SK-N-SH treated with all-trans-retinoic acid at 6 μM for 48 hours (cell line): ENCODE results near the gene AMACR.

Experiments
- ATAC-seq: fragments of 200-7000 bp; cut with Tn5 transposase; 3 replicates; pipeline ENCODE4 v1.9.1; 2020; ENCODE audit warnings: mild to moderate bottlenecking, moderate library complexity
- ARNTL ChIP-seq: fragments of 450-650 bp; formaldehyde crosslinking; IDR thresholded peaks from 2 replicates; pipeline ENCODE4 v1.5.0; 2020; ENCODE audit warnings: low read depth, mild to moderate bottlenecking, moderate library complexity, borderline replicate concordance
- BACH2 ChIP-seq: fragments of 250-450 bp; sonication (Bioruptor Pico); IDR thresholded peaks from 2 replicates; pipeline ENCODE4 v1.9.0; 2021; ENCODE audit warnings: mild to moderate bottlenecking, borderline replicate concordance
- CREB5 ChIP-seq: fragments of 250-450 bp; sonication (Bioruptor Pico); IDR thresholded peaks from 2 replicates; pipeline ENCODE4 v1.5.1; 2020; ENCODE audit warnings: low read depth, mild to moderate bottlenecking, moderate library complexity
- GLIS3 ChIP-seq: fragments of 250-450 bp; sonication (Bioruptor Pico); IDR thresholded peaks from 2 replicates; pipeline ENCODE4 v1.5.0; 2020; ENCODE audit warnings: mild to moderate bottlenecking, moderate library complexity
- ISL1 ChIP-seq: fragments of 250-450 bp; sonication (Bioruptor Pico); IDR thresholded peaks from 2 replicates; pipeline ENCODE4 v2.1.2; 2022; ENCODE audit warnings: mild to moderate bottlenecking, moderate library complexity
- OSR1 ChIP-seq: fragments of 250-450 bp; sonication (Bioruptor Pico); IDR thresholded peaks from 2 replicates; pipeline ENCODE4 v1.8.0; 2022; ENCODE audit warnings: moderate library complexity, mild to moderate bottlenecking, inconsistent platforms
- PATZ1 ChIP-seq: fragments of 250-450 bp; sonication (Bioruptor Pico); IDR thresholded peaks from 2 replicates; pipeline ENCODE4 v1.8.0; 2020; ENCODE audit warnings: mild to moderate bottlenecking, moderate library complexity, borderline replicate concordance
- POU6F1 ChIP-seq: fragments of 250-450 bp; sonication (Bioruptor Pico); IDR thresholded peaks from 2 replicates; pipeline ENCODE4 v1.8.0; 2021; ENCODE audit warnings: low read depth, mild to moderate bottlenecking, moderate library complexity, borderline replicate concordance
- PPARA ChIP-seq: fragments of 250-450 bp; sonication (Bioruptor Pico); IDR thresholded peaks from 2 replicates; pipeline ENCODE4 v1.5.0; 2020; ENCODE audit warnings: mild to moderate bottlenecking, borderline replicate concordance
- RARB ChIP-seq: fragments of 250-450 bp; sonication (Bioruptor Pico); IDR thresholded peaks from 2 replicates; pipeline ENCODE4 v1.8.0; 2021; ENCODE audit warnings: mild to moderate bottlenecking, moderate library complexity
- SNAI2 ChIP-seq: fragments of 250-450 bp; sonication (Bioruptor Pico); IDR thresholded peaks from 2 replicates; pipeline ENCODE4 v1.5.0; 2020; ENCODE audit warnings: mild to moderate bottlenecking, moderate library complexity
- TCF4 ChIP-seq: fragments of 250-450 bp; sonication (Bioruptor Pico); IDR thresholded peaks from 2 replicates; pipeline ENCODE4 v1.8.0; 2021; ENCODE audit warnings: mild to moderate bottlenecking, moderate library complexity, borderline replicate concordance
- TOX ChIP-seq: fragments of 250-450 bp; sonication (Bioruptor Pico); IDR thresholded peaks from 2 replicates; pipeline ENCODE4 v1.8.0; 2021; ENCODE audit warnings: mild to moderate bottlenecking, moderate library complexity, borderline replicate concordance
- TSHZ2 ChIP-seq: fragments of 250-450 bp; sonication (Bioruptor Pico); IDR thresholded peaks from 2 replicates; pipeline ENCODE4 v1.5.0; 2020; ENCODE audit warnings: mild to moderate bottlenecking, moderate library complexity
- ZC3H10 ChIP-seq: fragments of 250-450 bp; sonication (Bioruptor Pico); IDR thresholded peaks from 2 replicates; pipeline ENCODE4 v1.5.1; 2021; ENCODE audit warnings: mild to moderate bottlenecking, moderate library complexity
- ZFP3 ChIP-seq: fragments of 250-450 bp; sonication (Bioruptor Pico); IDR thresholded peaks from 2 replicates; pipeline ENCODE4 v1.5.0; 2020; ENCODE audit warnings: mild to moderate bottlenecking, moderate library complexity
- ZFP30 ChIP-seq: fragments of 450-650 bp; formaldehyde crosslinking; IDR thresholded peaks from 2 replicates; pipeline ENCODE4 v1.5.0; 2022; ENCODE audit warnings: mild to moderate bottlenecking, moderate library complexity
- ZNF565 ChIP-seq: fragments of 450-650 bp; formaldehyde crosslinking; conservative IDR thresholded peaks from 2 replicates; pipeline ENCODE4 v1.5.0; 2020; ENCODE audit warnings: low read depth, mild to moderate bottlenecking, moderate library complexity
- ZNF70 ChIP-seq: fragments of 450-650 bp; formaldehyde crosslinking; IDR thresholded peaks from 2 replicates; pipeline ENCODE4 v1.5.0; 2020; ENCODE audit warnings: mild to moderate bottlenecking, moderate library complexity
- ZNF8 ChIP-seq: fragments of 450-650 bp; formaldehyde crosslinking; IDR thresholded peaks from 2 replicates; pipeline ENCODE4 v1.5.0; 2020; ENCODE audit warnings: mild to moderate bottlenecking, moderate library complexity
- TF ChIP-seq, protein P1 (sequence below): fragments of 250-450 bp; sonication (Bioruptor Pico); IDR thresholded peaks from 2 replicates; pipeline ENCODE4 v1.5.1; 2021; ENCODE audit warnings: mild to moderate bottlenecking, moderate library complexity

The AMACR gene

DNA sequence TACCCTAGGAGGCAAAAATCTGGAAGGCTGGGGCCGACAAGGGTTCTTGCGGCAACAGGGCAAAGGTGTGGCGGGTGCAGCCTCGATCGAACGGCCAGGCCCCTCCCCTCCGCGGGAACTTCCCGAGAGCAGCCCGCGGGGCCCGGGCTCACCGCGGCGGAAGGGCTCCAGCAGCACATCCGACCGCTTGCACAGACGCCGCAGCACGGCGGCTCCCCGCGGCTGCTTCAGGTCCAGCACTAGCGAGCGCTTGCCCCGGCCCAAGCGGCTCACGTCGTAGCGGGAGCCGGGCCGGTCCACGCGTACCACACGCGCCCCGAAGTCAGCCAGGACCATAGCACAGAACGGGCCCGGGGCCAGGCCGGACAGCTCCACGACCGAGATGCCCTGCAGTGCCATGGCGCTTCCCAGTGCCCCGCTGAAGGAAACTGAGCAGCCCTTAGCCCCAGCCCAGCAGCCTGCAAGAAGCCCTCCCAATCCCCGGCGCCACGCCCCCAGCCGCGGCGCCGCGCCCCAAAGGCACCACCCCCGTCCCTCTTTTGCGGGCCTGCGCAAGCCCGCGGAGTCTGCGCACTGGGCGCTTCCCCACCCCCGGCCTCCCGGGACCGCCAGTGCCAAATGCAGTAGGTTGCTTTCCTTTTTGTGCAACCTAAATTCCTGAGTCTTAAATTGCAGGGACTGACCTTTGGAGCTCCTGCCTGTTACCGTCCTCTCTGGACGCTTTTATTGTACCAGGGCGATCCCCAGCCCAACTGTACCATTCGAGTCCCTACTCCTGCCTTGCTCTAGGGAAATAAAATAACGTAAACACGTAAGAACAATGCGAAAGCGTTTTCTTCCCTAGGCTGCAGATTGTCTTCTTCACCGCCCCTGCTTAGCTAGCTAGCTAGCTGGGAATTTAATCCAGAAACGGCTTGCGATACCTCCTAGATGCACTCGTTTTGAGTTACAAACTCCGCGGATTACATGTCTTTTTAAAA, at the start of gene AMACR:
AMACR (minus strand) TSS at position 430 of the 980 bp plus-strand sequence; CDS start at position 399, 31 bp downstream.
- ATAC-seq, result peak; percentile 91
- TF ChIP-seq, protein P1, sequence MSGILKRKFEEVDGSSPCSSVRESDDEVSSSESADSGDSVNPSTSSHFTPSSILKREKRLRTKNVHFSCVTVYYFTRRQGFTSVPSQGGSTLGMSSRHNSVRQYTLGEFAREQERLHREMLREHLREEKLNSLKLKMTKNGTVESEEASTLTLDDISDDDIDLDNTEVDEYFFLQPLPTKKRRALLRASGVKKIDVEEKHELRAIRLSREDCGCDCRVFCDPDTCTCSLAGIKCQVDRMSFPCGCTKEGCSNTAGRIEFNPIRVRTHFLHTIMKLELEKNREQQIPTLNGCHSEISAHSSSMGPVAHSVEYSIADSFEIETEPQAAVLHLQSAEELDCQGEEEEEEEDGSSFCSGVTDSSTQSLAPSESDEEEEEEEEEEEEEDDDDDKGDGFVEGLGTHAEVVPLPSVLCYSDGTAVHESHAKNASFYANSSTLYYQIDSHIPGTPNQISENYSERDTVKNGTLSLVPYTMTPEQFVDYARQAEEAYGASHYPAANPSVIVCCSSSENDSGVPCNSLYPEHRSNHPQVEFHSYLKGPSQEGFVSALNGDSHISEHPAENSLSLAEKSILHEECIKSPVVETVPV (CRISPR knock-in tag), result no peak
- TF ChIP-seq RARB (CRISPR knock-in tag) (no peak), ZNF8 (CRISPR knock-in tag) (no peak), PATZ1 (no peak), BACH2 (CRISPR knock-in tag) (no peak), ZFP30 (CRISPR knock-in tag) (no peak), ISL1 (CRISPR knock-in tag) (no peak), ARNTL (CRISPR knock-in tag) (no peak), TSHZ2 (CRISPR knock-in tag) (no peak), TOX (CRISPR knock-in tag) (no peak), ZFP3 (CRISPR knock-in tag) (no peak), OSR1 (CRISPR knock-in tag) (no peak), ZNF70 (CRISPR knock-in tag) (no peak), ZC3H10 (no peak), CREB5 (CRISPR knock-in tag) (no peak), TCF4 (CRISPR knock-in tag) (no peak)

GRCh38 chr5:34057569-34057968, 49.7 kb upstream of the AMACR start:
- no peak for ATAC-seq
- TF ChIP-seq BACH2 (CRISPR knock-in tag) (no peak), ZFP3 (CRISPR knock-in tag) (no peak), ZNF8 (CRISPR knock-in tag) (no peak), ARNTL (CRISPR knock-in tag) (no peak), ZNF70 (CRISPR knock-in tag) (no peak), RARB (CRISPR knock-in tag) (no peak), ZNF565 (CRISPR knock-in tag) (no peak), PPARA (CRISPR knock-in tag) (no peak), CREB5 (CRISPR knock-in tag) (no peak), SNAI2 (CRISPR knock-in tag) (no peak), TSHZ2 (CRISPR knock-in tag) (no peak), ISL1 (CRISPR knock-in tag) (no peak), TOX (CRISPR knock-in tag) (no peak), GLIS3 (CRISPR knock-in tag) (no peak), POU6F1 (CRISPR knock-in tag) (no peak), ZFP30 (CRISPR knock-in tag) (no peak), TCF4 (CRISPR knock-in tag) (no peak), OSR1 (CRISPR knock-in tag) (no peak)
- TF ChIP-seq, protein P1 (CRISPR knock-in tag), result no peak
